HG03565 (cell line): ENCODE results near the gene DKKL1.

Experiments used
- ATAC-seq: cut with Tn5 transposase; IDR thresholded peaks from one replicate; pipeline ENCODE4 v1.9.1; 2021; ENCODE audit warnings: mild to moderate bottlenecking, moderate library complexity; ENCODE audit not compliant: unreplicated experiment

The DKKL1 gene

GRCh38 chr19:49391581-49392399 is 28.1 kb downstream of the DKKL1 start:
- no peak for ATAC-seq

DNA sequence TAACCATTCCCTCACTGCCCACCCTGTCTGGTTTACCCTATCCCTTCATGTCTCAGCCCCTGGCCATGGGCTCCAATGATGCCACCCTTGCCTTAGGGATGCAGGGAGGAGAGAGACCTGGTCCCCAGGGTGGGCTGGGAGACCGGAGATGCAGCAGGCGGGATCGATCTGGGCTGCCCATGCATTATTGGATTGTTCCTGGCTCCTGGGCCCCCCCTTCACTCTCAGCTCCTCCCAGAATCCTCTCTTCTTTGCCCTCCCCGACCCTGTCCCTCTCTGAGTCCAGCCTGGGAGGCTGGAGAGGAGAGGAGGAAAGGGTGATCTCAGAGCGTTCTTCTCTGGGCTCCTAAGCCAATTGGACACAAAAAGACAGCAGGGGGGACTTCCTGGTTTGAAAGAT is 30.2 kb downstream of the DKKL1 start:
- ATAC-seq: no peak

GRCh38 chr19:49395581-49396407 is 32.1 kb downstream of the DKKL1 start:
- no peak for ATAC-seq

DNA sequence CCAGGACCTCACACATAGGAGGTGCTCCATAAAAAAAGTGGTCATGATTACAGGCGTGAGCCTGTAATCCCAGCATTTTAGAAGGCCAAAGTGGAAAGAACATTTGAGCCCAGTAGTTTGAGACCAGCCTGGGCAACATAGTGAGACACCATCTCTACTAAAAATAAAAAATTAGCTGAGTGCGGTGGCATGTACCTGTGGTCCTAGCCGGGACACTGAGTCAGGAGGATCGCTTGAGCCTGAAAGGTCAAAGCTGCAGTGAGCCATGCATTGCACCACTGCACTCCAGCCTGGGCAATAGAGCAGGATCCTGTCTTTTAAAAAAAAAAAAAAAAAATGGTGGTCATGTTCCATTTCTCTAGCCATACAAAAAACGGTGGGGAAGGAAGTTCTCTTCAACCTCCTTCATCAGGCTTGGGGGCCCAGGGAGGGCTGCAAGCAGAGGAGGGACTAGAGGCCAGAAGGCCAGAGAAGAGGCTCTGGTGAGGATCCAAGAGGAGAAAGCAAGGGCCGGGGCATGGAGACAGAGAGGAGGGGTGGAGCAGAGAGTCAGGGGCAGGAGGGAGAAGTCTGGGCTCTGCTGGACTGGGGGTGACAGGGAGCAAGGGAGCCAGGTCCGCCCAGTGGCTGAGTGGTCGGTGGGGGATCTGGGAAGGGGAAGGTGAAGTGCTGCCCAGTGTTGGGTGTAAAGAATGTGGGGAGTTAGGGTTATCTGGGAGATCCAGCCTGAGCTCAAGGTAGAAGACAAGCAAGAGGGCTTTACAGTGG is 33.2 kb downstream of the DKKL1 start:
- no peak for ATAC-seq

GRCh38 chr19:49398001-49398615 is 34.4 kb downstream of the DKKL1 start:
- no peak for ATAC-seq

- no peak for ATAC-seq
Measured at GRCh38 chr19:49398931-49399330, 35.3 kb downstream of the DKKL1 start.

DNA sequence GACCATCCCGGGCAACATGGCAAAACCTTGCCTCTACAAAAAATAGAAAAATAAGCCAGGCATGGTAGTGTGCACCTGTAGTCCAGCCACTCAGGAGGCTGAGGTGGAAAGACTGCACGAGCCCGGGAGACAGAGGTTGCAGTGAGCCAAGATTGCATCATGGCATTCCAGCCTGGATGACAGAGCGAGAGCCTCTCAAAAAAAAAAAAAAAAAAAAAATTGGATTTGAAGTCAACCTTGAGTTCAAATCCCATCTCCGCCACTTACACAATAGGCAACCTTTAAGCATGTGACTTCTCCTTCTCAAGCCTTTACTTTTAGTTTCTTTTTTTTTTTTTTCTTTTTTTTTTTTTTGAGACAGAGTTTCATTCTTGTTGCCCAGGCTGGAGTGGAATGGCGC is 36.4 kb downstream of the DKKL1 start:
- no peak for ATAC-seq

DNA sequence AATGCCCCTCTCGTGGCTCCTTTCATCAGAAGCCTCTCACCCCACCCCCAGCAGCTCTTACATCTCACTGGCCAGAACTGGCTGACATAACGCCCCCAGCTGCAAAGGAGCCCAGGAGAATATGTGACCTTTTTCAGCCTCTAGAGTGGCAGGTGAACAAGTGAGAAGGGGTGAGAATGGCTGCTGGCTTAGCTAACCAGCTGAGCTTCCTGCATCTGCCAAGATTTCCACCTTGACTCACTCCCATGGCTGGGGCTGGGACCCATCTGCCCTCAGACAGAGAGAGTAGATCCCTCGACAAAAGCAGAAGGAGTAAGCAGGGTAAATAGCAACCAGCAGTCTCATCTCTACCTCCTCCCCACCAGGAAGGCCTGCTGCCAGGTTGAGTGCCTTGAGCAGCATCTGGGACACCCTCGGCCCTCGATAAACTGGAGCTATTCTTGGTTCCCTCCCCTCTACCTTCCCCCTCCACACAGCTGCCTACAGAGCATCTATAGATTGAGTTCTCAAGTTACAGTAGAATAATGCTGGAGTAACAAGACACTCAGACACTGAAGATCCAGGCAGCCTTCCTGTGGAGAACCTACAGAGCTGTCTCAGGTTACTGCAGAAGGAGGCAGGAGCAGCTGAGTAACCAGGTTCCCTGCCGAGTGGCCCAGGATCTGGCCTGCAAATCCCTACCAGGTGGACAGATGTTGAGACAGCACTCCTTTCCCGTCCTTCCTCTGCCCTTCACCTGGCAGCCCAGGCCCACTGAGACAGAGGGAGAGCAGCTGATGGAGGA is 39.9 kb downstream of the DKKL1 start:
- no peak for ATAC-seq

DNA sequence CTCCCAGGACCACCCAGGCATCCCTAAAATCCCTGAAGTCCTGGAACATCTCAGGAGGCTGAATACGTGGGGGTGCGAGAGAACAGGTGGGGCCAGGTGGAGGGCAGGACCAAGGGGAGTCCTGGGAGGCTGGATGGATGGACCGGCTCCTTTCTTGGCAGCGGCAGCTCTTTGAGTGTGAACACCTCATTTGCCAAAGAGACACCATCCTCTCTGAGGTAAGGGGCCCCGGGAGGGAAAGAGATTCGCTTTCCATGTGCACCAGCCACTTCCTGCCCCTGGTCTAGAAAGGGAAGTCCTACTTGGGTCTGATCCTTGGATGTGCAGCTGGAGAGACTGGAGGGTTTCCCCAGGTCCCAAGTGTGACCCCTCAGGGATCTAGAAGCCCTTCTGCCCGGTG is 43.4 kb downstream of the DKKL1 start:
- ATAC-seq: no peak

- ATAC-seq: no peak
Measured at GRCh38 chr19:49407482-49408015, 43.9 kb downstream of the DKKL1 start.

DNA sequence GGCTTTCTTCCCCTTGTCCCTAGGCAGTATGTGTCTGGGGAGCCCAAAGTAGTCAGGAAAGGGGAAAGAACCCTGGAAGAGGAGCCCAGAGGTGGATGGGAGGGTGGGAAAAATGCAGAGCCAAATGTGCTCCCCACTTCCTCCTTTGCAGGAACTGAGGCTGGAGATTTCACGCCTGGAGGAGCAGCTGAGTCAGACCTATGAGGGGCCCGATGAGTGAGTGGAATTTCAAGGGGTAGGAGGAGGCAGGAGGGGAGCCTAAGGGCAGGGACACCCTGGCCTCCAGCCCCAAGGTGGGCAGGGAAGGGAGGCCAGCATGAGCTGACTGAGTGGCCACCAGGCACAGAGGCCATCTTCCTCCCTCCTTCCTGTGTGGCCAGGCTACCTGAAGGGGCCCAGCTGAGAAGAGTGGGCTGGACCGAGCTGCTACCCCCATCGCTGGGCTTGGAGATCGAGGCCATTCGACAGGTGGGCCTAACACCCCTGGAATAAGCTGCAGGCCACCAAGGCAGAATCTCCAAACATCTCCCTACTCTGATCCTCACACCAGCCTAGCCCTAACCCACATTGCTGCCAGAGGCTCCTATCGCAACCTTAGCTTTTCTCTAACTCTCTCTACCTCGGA is 45.3 kb downstream of the DKKL1 start:
- ATAC-seq: no peak

GRCh38 chr19:49409441-49410029 is 45.9 kb downstream of the DKKL1 start:
- no peak for ATAC-seq

DNA sequence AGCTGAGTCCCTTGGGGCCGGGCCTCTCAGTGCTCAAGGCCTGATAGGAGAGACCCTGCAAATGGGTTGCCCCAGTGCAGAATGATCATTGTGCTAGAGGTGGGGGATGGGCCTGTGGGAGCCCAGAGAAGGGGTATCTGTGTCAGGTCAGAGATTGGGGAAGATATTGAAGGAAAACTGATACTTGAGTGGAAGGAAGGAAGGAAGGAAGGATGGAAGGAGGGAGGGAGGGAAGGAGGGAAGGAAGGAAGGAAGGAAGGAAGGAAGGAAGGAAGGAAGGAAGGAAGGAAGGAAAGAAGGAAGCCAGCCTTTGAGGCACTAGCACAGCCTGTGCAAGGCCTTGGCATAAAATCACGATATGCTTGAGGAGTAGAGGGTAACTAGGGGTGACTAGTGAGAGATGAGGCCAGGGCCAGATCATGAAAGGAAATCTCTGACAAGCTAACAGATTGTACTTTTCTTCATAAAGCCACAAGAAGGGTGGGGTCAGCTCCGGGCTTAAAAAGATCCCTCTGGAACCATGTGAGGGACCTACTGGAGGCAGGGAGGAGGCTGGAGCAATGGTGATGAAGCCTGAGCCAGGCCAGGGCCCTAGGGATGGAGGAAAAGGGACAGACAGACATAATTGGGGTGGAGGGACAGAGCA is 48.1 kb downstream of the DKKL1 start:
- ATAC-seq: no peak

DNA sequence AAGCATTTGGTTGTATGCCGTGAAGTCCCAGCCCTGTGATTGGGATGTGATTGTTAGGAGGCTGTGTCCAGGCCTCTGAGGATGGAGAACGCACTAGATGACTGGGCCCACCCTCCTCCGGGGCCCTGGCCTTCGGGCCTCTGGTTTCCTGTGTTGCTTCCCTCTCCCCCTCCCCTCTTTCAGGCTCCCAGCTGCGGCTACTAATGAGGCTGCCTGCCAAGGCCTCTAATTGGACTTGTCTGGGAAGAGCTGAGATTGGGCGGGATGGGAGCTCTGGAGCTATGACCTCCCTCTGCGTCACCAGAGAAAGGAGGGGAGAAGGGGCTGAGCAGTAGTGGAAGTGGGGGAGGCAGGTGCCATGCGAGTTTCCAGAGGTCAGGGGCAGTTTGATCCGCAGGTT is 49.7 kb downstream of the DKKL1 start:
- ATAC-seq: no peak

GRCh38 chr19:49414256-49414655 is 50.6 kb downstream of the DKKL1 start:
- ATAC-seq: no peak

DNA sequence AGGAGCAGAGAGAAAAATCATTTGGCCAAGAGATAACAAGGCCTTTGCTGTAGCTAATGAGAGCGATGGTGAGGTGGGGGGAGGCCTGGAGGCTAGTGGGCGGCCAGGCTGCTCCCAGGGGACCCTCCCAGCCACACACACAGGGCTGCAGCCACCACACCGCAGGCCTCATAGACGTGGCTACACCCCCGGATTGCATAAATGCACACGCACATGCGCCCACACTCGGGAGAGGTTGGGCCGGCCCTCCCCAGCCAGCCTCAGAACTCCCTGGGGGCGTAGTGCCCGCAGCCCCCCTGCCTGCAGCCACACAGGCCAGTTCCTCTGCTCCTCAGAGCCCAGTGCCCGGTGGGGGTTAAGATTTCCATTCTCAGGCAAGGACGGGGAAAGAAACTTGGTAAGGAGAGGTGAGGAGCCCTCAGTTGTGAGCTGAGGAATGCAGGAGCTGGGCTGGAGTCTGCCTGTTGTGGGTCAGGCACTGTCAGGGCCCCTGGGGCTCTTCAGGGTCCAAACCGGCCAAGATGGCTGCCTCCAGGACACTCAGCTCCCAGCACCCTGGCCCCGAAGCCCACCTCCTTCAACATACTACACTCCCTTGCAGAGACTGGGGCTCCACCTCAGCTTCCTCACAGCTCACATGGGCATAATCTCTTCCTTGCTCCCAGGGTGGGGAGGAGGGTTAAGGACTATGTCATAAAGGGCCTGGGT is 51.6 kb downstream of the DKKL1 start:
- no peak for ATAC-seq

DNA sequence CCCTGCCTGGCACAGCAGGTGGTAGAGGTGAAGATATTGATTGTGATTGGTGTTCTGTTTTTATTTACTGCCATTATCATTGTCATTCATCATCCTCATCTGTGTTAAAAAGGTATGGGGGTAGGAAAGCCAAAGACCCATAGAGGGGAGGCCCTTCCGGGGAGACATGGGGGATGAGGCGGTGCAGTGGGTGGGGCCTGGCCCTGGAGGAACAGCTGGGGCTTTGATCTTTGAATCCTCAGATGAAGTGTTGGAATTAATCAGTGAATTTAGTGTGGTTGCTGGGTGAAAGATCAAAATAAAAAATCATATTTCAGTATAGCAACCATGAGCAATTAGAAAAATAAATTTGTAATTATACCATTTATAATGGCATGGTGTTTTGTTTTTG is 52.1 kb downstream of the DKKL1 start:
- no peak for ATAC-seq

DNA sequence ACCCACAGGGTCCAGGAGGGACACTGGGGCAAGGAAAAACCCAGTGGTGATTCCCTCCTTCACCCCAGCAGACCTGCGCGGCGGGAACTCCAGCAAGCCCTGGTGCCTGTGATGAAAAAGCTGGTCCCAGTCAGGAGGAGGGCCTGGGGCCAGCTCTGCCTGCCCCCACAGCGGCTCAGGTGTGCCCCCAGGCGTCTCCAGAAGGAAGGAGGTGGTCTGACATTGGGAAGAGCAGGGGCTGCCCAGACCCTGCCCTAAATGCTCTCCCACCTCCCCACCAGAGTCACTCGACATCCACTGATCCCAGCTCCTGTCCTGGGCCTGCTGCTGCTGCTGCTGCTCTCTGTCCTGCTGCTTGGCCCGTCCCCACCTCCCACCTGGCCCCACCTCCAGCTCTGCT is 53.4 kb downstream of the DKKL1 start:
- ATAC-seq: no peak
